Left lung (tissue), 10 donors: ENCODE measurements around the gene TMEM63A. TPM values are rescaled to one million over a fixed set of nuclear protein-coding genes. Genes with fewer than 3 reads are reported as not detected.
"Not testable (repeated sequence)": the region's sequence is repeated elsewhere in the genome, so short reads cannot be mapped to it uniquely, and the experiment has no call there.

Experiments
- ATAC-seq: fragments of 200-7000 bp; cut with Tn5 transposase; one replicate; pipeline ENCODE4 v1.9.1; 2020; ENCODE audit warnings: moderate library complexity
- DNase-seq, 4 donors: peaks; one replicate each; pipeline ENCODE4 v3.0.0-alpha.2; 2013 to 2020
- H3K27ac ChIP-seq, 2 donors: fragments of 200-600 bp; sonication (generic) in 1 of 2; one replicate each; pipeline versions ENCODE4 v1.5.0 to v1.8.0; 2020 to 2021
- H3K27me3 ChIP-seq, 2 donors: fragments of 200-600 bp; sonication (generic) in 1 of 2; one replicate each; pipeline versions ENCODE4 v1.5.0 to v1.8.0; 2020 to 2021
- H3K36me3 ChIP-seq, 2 donors: fragments of 200-600 bp; sonication (generic) in 1 of 2; one replicate each; pipeline versions ENCODE4 v1.5.0 to v1.8.0; 2020 to 2021
- H3K4me1 ChIP-seq, 2 donors: fragments of 200-600 bp; one replicate each; pipeline ENCODE4 v1.8.0; 2021
- H3K4me3 ChIP-seq, 2 donors: fragments of 200-600 bp; sonication (generic) in 1 of 2; one replicate each; pipeline versions ENCODE4 v1.5.0 to v1.8.0; 2020 to 2021; ENCODE audit warnings: mild to moderate bottlenecking in 1 of 2
- H3K9me3 ChIP-seq, 2 donors: fragments of 200-600 bp; sonication (generic) in 1 of 2; one replicate each; pipeline versions ENCODE4 v1.5.0 to v1.8.0; 2020 to 2021
- CTCF ChIP-seq, 2 donors: fragments of 200-600 bp; sonication (generic) in 1 of 2; IDR thresholded peaks; one replicate each; pipeline versions ENCODE4 v1.5.0 to v1.8.0; 2021; ENCODE audit warnings: antibody characterized with exemption in 2 of 2
- intact Hi-C, 2 donors: fragments of 100-400 bp; cut with DNase I; formaldehyde crosslinking; loops; one replicate each; pipeline versions ENCODE4 v1.11.2 to v1.14.2; 2022
- polyA plus RNA-seq, 6 donors: library from polyadenylated mRNA; unstranded; fragments of 120-200 nt; gene quantifications; one replicate each; pipeline ENCODE4 v1.2.1, GENCODE V29; 2013; ENCODE audit not compliant: insufficient read length in 6 of 6
- total RNA-seq, 2 donors: library from RNA; stranded (reverse); fragmentation: NEBNext Ultra II Directional; extraction: Animal tissue kit (Norgen Biotek cat#: 25700); gene quantifications; one replicate each; pipeline ENCODE4 v1.2.1, GENCODE V29; 2021
- donor health status: DM: no; HTN: yes; CAD: no.
- donor health status: DM: no; HTN: no; CAD: no.

Gene TMEM63A
- total and polyA plus RNA-seq, 8 donors: 77.4 to 167 (median 123) TPM

DNA sequence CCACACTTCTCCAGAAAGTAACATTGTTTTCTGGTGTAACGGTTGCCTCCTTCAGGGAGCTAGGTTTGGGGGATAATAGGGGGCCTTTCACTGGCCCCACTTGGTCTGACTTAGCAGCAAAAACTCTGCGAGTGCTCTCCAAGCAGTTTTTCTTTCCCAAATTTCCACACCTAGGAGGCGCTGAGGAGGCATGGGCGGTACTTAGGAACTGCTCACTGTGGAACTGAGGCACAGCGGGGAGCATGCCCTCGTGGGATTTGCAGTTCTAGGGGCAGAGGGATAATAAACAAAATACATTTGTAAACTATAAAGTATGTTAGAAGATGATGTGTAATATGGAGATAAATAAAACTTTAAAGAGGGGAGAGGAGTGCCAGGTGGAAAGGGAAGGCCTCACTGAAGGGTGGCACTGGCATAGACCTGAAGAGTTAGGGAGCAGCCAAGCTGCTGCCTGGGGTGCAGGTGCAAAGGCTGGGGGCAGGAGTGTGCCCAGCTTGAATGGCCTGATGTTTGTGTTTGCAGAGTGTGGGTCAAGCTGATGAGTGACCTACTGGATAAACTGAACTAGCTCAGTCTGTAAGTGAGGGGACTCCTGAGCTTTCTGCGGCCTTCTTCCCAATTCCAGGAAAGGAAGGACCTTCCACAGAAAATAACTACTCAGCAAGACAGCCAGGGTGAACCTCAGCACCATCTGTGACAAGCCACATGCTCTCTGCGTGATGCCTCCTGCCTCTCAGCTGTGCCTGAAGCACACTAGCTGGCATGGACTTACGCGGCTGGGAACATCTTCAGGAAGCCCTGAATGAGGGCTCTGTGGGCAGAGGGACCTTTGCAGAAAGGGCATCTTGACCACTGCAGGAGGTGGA is 70.3 kb downstream of the TMEM63A start:
- intact Hi-C loops: no loop called here
- Histone ChIP-seq H3K27me3 (no peaks in the 10 kb centered on the region), H3K9me3 (no peaks in the 10 kb centered on the region), H3K4me3 (peak overlapping the region; percentile 57 to 58), H3K36me3 (no peaks in the 10 kb centered on the region), H3K27ac (peak overlapping the region; percentile 81 to 89), H3K4me1 (peaks cover 60 to 68% of the 10 kb centered on the region in 2 donors)
- TF ChIP-seq CTCF (IDR thresholded peaks at IDR 0.05): peak in 1 of 2 donors; percentile 36
- peak; percentile 40 for ATAC-seq
- DNase-seq: no peak

DNA sequence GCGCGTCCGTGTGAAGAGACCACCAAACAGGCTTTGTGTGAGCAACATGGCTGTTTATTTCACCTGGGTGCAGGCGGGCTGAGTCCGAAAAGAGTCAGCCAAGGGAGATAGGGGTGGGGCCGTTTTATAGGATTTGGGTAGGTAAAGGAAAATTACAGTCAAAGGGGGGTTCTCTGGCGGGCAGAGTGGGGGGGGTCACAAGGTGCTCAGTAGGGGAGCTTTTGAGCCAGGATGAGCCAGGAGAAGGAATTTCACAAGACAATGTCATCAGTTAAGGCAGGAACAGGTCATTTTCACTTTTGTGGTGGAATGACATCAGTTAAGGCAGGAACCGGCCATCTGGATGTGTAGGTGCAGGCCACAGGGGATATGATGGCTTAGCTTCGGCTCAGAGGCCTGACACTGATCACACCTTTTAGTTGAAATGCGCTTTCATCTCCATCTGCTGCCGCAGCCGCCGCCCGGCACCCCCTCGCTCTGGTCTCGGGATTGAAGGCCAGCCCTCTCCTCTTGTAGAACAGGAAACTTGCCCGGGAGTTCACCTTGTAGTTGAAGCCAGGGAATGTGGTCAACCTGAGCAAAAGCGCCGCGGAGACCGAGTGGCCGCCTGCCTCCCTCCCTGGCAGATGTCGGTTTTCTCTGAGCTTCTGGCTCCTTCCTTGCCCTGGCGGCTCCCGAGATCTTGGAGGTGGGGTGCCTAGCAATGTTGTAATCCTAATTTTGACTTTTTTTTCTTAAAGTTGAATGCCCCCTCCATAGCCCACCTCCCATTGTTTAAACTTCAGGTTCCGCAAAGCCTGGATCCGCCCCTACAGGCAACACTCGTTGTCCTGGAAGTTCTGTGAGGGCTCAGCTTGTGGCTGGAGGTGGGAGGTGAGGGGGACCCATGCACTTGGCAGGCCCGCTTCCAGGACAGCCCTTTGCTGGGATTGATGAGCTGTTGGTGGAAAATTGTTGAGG is 71.3 kb downstream of the TMEM63A start:
- DNase-seq (peak in 2 of 4 donors; percentile 63 to 73), ATAC-seq (peak; percentile 61)
- H3K4me3 ChIP-seq: peak overlapping the region; percentile 57 to 58
- H3K4me1 ChIP-seq: peaks cover 50 to 58% of the 10 kb centered on the region in 2 donors
- H3K9me3 ChIP-seq, H3K27me3 ChIP-seq, intact Hi-C loops, H3K36me3 ChIP-seq: not testable (repeated sequence)
- H3K27ac ChIP-seq: peak overlapping the region; percentile 71 to 89

DNA sequence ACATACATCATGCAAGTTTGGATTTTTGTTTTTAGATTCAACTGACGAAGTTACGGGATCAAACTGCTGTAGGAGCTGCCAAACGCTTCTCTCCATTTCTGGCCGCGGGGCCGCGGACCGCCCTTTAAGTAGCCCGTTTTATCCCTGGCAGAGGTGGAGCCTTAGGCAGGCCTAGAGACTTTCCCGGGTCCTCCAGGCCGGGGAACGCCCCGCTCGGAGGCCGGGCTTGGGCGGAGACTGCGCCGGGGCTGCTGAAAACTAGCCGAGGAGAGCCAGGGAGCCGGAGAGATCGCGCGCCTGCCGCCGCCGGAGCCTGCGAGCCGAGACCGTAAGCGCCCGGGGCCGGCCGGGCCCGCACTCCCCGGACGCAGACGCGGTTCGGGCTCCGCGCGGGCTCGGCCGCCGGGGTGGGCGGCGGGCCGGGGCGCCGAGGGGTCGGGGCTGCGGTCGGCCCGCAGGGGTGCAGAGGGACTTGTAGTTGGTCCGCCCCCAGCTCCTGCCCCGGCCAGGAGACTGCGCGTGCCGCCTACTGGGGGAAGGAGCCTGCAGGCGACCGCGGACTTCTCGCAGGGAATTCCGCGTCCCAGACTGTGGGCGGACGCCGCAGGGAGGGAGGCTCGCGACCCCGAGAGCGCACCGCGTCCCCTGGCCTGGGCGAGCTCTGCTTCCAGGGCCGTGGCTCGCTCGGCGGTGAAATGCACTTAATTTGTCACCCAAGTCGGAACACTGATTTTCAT is 72.2 kb downstream of the TMEM63A start, which contains the start of gene EPHX1:
Gene EPHX1, plus strand, starts transcription at position 283 of the 737 bp plus-strand sequence. CDS start 18,606 bp downstream, outside the sequence.
- DNase-seq (peak; percentile 85 to 96 (median 92)), ATAC-seq (peak; percentile 79)
- Histone ChIP-seq H3K4me1 (peaks cover 43 to 56% of the 10 kb centered on the region in 2 donors), H3K9me3 (no peaks in the 10 kb centered on the region), H3K4me3 (peak within 1 kb of the TSS; percentile 57 to 58), H3K27me3 (no peaks in the 10 kb centered on the region), H3K27ac (peak within 1 kb of the TSS; percentile 71 to 89), H3K36me3 (no peaks in the 10 kb centered on the region)
- peak in 1 of 2 donors; percentile 17 for TF ChIP-seq CTCF (IDR thresholded peaks at IDR 0.05)
- intact Hi-C loops: no loop called here

DNA sequence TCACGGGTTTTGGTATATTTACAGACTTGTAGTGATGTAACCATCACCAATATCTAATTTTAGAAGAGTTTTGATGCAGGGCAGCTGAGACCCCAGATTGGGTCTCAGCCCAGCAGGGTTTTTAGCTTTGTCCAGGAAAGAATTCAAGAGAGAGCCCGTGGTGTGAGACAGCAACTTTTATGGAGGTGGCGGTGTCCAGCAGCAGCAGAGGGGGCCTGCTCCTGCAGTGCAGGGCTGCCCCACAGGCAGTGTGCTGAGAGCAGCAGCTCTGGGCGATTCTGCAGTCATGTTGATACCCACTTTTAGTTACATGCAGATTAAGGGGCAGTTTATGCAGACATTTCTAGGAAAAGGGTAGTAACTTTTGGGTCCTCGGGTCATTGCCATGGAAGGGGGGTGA is 74.0 kb downstream of the TMEM63A start:
- Histone ChIP-seq H3K27me3 (no peaks in the 10 kb centered on the region), H3K4me1 (peaks cover 25 to 38% of the 10 kb centered on the region in 2 donors), H3K4me3 (no peak overlapping the region), H3K9me3 (no peaks in the 10 kb centered on the region), H3K27ac (no peak overlapping the region), H3K36me3 (no peaks in the 10 kb centered on the region)
- intact Hi-C loops: no loop called here
- no peak for TF ChIP-seq CTCF (IDR thresholded peaks at IDR 0.05)
- DNase-seq (no peak), ATAC-seq (no peak)

GRCh38 chr1:225806736-225807135 is 75.4 kb downstream of the TMEM63A start:
- H3K9me3 ChIP-seq, ATAC-seq, H3K27ac ChIP-seq, H3K36me3 ChIP-seq, DNase-seq, intact Hi-C loops, H3K4me3 ChIP-seq, H3K27me3 ChIP-seq: not testable (repeated sequence)
- H3K4me1 ChIP-seq: peaks cover 13 to 24% of the 10 kb centered on the region in 2 donors
